Astrocyte of the spinal cord (primary cell): ENCODE measurements around the gene TRMO.
"Not testable (repeated sequence)": the region's sequence is repeated elsewhere in the genome, so short reads cannot be mapped to it uniquely, and the experiment has no call there.

ENCODE experiments used
- DNase-seq: peaks from one replicate; pipeline ENCODE4 v3.0.0; 2011; ENCODE audit warnings: low read depth, low spot score
- H3K4me3 ChIP-seq: 2 replicates; pipeline ENCODE4 v1.5.1; 2011; ENCODE audit warnings: low read depth, mild to moderate bottlenecking, low read length, moderate library complexity
- in situ Hi-C: cut with HindIII; loops from 2 replicates; pipeline ENCODE4 v1.10.0; 2017; ENCODE audit warnings: low sequenced_read_pairs
- TF ChIP-seq, protein P1 (sequence below): IDR thresholded peaks from 2 replicates; pipeline ENCODE4 v1.5.1; 2012; ENCODE audit warnings: low read depth, mild to moderate bottlenecking, low read length, inconsistent platforms

The TRMO gene

DNA sequence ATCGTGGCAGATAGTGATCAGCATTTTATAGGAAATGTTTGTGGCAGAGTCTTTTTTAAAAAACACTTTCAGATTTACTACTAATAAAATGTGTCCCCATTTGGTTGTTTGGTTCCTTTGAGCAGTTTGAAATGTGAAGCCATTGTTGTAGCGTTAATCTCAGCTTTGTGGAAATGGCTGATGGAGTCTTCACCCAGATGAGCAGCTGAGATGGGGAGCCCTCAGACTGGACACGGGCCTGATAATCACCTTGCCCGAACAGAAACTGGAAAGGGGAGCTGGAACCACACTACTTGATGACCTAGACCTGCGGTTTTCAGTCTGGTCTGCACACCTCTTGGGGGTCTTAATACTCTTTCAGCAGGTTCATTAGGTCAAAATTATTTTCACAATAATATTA is 40.3 kb upstream of the TRMO start:
- TF ChIP-seq, protein P1, sequence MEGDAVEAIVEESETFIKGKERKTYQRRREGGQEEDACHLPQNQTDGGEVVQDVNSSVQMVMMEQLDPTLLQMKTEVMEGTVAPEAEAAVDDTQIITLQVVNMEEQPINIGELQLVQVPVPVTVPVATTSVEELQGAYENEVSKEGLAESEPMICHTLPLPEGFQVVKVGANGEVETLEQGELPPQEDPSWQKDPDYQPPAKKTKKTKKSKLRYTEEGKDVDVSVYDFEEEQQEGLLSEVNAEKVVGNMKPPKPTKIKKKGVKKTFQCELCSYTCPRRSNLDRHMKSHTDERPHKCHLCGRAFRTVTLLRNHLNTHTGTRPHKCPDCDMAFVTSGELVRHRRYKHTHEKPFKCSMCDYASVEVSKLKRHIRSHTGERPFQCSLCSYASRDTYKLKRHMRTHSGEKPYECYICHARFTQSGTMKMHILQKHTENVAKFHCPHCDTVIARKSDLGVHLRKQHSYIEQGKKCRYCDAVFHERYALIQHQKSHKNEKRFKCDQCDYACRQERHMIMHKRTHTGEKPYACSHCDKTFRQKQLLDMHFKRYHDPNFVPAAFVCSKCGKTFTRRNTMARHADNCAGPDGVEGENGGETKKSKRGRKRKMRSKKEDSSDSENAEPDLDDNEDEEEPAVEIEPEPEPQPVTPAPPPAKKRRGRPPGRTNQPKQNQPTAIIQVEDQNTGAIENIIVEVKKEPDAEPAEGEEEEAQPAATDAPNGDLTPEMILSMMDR: no peak

DNA sequence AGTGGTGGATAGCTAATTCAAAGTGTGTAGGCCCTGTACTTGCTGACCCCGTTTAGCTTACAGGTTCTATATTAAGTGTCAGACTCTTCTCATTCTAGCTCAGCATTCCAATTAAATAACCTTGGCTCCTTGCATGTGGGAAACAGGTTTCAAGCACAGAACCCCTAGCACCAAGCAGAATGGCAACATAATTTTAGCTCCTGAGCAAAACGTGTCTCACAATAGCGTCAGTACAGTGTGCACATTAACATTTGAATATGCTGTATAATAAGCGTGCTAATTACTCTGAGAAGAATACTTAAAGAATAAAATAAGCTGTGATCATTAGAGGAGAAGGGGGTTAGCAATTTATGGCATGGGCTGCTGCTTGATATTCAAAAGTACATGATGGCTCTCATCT is 39.8 kb upstream of the TRMO start:
- TF ChIP-seq, protein P1: no peak
- in situ Hi-C loops: no loop called here
- H3K4me3 ChIP-seq: no peak overlapping the region
- no peak for DNase-seq

More for the DNA sequence above, 40.3 kb upstream of the TRMO start:
- in situ Hi-C loops: no loop called here
- H3K4me3 ChIP-seq: no peak overlapping the region
- no peak for DNase-seq

DNA sequence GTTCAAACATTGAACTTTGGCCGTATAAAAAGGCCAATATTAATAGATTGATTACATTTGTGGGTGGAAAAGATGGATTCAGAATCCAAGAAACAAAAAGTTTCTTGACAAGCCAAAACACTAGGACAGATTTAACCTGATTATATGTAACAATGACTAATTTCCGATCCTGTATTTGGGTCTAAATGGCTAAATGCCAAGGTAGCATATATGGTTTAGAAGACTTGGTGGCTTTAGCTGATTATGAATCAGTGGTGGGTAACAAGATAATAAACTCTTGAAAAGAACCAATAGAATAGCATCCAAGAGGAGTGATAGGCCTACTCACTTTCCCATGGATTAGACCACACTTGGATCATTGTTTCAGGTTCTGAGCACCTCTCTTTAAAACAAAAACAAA is 39.1 kb upstream of the TRMO start:
- TF ChIP-seq, protein P1: no peak
- no peak for DNase-seq
- H3K4me3 ChIP-seq: no peak overlapping the region
- in situ Hi-C loops: no loop called here

GRCh38 chr9:97960678-97961328 is 38.5 kb upstream of the TRMO start:
- DNase-seq, in situ Hi-C loops, H3K4me3 ChIP-seq: not testable (repeated sequence)

DNA sequence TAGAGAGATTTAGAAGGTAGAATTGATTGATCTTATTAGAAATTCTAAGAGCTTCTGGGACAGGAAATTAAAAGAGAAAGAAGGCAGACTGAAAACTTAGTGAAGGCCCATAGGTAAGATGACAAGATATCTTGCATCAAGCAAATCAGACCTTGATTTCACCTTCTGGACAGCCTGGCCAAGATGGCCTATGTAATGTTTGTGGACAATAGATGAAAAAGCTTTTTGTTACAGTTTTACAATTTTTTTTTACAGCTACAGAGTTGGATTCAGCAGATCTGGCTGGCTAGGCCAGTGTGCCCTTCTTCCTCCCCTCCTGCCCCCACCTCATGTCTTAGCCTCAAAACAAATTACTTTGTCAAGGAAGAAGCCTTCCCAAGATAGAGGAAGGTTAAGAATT is 37.3 kb upstream of the TRMO start:
- DNase-seq: no peak
- TF ChIP-seq, protein P1: no peak
- H3K4me3 ChIP-seq: no peak overlapping the region
- in situ Hi-C loops: no loop called here

DNA sequence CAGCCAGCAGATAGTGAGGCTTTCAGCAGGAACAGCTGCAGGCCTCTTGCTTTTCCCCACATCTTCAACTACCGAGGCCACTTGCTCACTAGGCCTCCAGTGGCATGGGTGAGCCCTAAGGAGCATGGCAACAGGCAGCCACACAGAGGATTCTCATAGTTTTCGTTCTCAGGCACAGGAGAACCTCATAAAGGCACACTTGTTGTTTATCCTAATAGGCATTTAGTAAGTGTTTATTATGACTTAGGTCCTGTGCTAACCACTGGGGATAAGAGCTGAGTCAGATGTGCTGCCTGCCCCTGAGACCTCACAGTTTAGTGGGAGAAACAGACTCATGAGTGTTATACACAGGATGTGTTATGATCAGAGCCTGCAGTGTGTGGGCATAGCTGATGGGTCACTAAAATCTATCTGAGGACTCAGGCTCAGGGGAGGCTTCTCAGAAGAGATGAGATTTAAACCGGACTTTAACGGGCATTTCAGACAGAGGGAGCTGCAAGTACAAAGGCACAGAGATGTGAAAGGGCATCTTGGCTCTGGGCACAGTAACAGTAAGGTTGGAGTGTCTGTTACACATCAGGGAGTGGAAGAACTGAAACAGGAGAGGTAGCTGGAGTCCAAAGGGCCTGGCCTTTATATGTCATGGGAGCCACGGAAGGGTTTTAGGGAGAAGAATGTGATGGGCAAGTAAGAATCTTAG is 36.7 kb upstream of the TRMO start:
- in situ Hi-C loops: no loop called here
- H3K4me3 ChIP-seq: no peak overlapping the region
- TF ChIP-seq, protein P1: no peak
- DNase-seq: peak; percentile 38

- TF ChIP-seq, protein P1: no peak
- no peak for DNase-seq
- in situ Hi-C loops: no loop called here
- H3K4me3 ChIP-seq: no peak overlapping the region
These were observed 34.0 kb upstream of the TRMO start for GRCh38 chr9:97956331-97956730.
